ENCODE results near the gene TSPAN17.
A peak's percentile ranks its signal among the peaks of the same experiment; 100 is the strongest.

The TSPAN17 gene

GRCh38 chr5:176629853-176630680 is 17.2 kb upstream of the TSPAN17 start, which contains the start of the genes EIF4E1B and SNCB:
Gene EIF4E1B (plus strand): TSS chr5:176630675. CDS start chr5:176642788, 12,113 bp downstream.
Gene SNCB (minus strand): TSS chr5:176630534. CDS start chr5:176629654, 880 bp downstream.
- no peak for TF ChIP-seq CTCF (IDR thresholded peaks at IDR 0.05; ENCODE audit: extremely low read depth, missing control alignments)
- DNase-seq (ENCODE audit: low spot score) = peak; percentile 86

GRCh38 chr5:176630681-176631222 is 16.5 kb upstream of the TSPAN17 start:
- no peak for TF ChIP-seq CTCF (IDR thresholded peaks at IDR 0.05; ENCODE audit: extremely low read depth, missing control alignments)
- no peak for DNase-seq (ENCODE audit: low spot score)

- DNase-seq (ENCODE audit: low spot score) = no peak
- TF ChIP-seq CTCF (IDR thresholded peaks at IDR 0.05; ENCODE audit: extremely low read depth, missing control alignments) = no peak
Measured at GRCh38 chr5:176631383-176632200, 15.7 kb upstream of the TSPAN17 start.

- TF ChIP-seq CTCF (IDR thresholded peaks at IDR 0.05; ENCODE audit: extremely low read depth, missing control alignments) = no peak
- no peak for DNase-seq (ENCODE audit: low spot score)
Measured at GRCh38 chr5:176632745-176633144, 14.5 kb upstream of the TSPAN17 start.

- DNase-seq (ENCODE audit: low spot score) = no peak
- TF ChIP-seq CTCF (IDR thresholded peaks at IDR 0.05; ENCODE audit: extremely low read depth, missing control alignments) = no peak
Measured at GRCh38 chr5:176633598-176633997, 13.7 kb upstream of the TSPAN17 start.

GRCh38 chr5:176636426-176636825 is 10.9 kb upstream of the TSPAN17 start:
- no peak for DNase-seq (ENCODE audit: low spot score)
- no peak for TF ChIP-seq CTCF (IDR thresholded peaks at IDR 0.05; ENCODE audit: extremely low read depth, missing control alignments)

All from GM20000 (cell line).